C4-2B (cell line): ENCODE results near the gene POTEH.
"Not testable (repeated sequence)": the region's sequence is repeated elsewhere in the genome, so short reads cannot be mapped to it uniquely, and the experiment has no call there.

Source experiments
- ZFX ChIP-seq: fragments of 450-650 bp; IDR thresholded peaks from 2 replicates; pipeline ENCODE4 v1.6.1; 2017
- TF ChIP-seq, protein P1 (sequence below): fragments of 450-650 bp; conservative IDR thresholded peaks from 2 replicates; pipeline ENCODE4 v1.5.1; 2017; ENCODE audit warnings: mild to moderate bottlenecking

DNA sequence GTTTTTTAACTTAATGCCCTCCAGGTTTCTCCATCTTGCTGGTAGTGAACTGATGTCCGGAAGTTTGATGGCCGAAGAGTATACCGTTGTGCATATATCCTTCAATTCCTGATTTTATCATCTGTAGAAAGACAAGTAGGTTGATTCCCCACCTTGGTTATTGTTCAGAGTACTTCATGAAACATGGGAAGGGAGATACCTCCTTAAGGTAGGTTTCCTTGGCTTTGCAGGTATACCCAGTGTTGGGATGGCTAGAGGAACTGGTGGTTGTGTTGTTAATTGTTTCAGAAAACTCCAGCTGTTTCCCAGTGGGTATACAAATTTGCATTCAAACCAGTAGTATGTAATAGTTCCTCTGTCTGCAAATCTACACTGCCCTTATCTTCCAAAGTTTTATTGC is 25.1 kb upstream of the POTEH start:
- TF ChIP-seq, protein P1, sequence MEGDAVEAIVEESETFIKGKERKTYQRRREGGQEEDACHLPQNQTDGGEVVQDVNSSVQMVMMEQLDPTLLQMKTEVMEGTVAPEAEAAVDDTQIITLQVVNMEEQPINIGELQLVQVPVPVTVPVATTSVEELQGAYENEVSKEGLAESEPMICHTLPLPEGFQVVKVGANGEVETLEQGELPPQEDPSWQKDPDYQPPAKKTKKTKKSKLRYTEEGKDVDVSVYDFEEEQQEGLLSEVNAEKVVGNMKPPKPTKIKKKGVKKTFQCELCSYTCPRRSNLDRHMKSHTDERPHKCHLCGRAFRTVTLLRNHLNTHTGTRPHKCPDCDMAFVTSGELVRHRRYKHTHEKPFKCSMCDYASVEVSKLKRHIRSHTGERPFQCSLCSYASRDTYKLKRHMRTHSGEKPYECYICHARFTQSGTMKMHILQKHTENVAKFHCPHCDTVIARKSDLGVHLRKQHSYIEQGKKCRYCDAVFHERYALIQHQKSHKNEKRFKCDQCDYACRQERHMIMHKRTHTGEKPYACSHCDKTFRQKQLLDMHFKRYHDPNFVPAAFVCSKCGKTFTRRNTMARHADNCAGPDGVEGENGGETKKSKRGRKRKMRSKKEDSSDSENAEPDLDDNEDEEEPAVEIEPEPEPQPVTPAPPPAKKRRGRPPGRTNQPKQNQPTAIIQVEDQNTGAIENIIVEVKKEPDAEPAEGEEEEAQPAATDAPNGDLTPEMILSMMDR: not testable (repeated sequence)
- TF ChIP-seq ZFX: not testable (repeated sequence)
